HepG2 (cell line): ENCODE results near the gene C1orf159.

ENCODE experiments used
- ZSCAN22 ChIP-seq: sonication (generic); formaldehyde crosslinking; IDR thresholded peaks from 2 replicates; pipeline ENCODE4 v1.4.0; 2020; ENCODE audit warnings: mild to moderate bottlenecking, missing genetic modification reagents
- TF ChIP-seq, protein P1 (sequence below): sonication (generic); formaldehyde crosslinking; IDR thresholded peaks from 2 replicates; pipeline ENCODE4 v1.4.0; 2020; ENCODE audit warnings: missing genetic modification reagents

GRCh38 chr1:1100296-1100695 is 15.6 kb downstream of the C1orf159 start:
- no peak for TF ChIP-seq ZSCAN22 (CRISPR knock-in tag)
- TF ChIP-seq, protein P1, sequence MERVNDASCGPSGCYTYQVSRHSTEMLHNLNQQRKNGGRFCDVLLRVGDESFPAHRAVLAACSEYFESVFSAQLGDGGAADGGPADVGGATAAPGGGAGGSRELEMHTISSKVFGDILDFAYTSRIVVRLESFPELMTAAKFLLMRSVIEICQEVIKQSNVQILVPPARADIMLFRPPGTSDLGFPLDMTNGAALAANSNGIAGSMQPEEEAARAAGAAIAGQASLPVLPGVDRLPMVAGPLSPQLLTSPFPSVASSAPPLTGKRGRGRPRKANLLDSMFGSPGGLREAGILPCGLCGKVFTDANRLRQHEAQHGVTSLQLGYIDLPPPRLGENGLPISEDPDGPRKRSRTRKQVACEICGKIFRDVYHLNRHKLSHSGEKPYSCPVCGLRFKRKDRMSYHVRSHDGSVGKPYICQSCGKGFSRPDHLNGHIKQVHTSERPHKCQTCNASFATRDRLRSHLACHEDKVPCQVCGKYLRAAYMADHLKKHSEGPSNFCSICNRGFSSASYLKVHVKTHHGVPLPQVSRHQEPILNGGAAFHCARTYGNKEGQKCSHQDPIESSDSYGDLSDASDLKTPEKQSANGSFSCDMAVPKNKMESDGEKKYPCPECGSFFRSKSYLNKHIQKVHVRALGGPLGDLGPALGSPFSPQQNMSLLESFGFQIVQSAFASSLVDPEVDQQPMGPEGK, result no peak
